ENCODE measurements around the gene LRP1B.

LRP1B gene

DNA sequence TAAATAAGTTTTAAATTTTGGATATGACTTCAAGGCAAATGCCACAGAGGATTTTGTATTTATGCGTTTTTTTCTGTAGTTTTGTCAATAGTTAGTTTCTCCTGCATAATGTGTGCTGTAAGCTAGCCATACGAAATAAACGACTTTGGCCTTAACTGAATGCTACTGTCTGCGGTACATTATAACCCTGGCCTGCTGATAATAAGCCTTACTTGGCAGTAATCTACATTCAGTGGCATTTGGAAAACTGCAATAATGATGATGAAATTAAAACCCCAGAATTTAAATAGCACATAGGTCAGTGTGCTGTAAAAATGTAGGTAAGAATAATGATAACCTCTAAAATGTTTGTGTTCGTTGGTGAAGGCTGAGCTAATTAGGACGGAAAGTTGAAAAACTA is 88.8 kb downstream of the LRP1B start:
- DNase-seq = no peak
- Mint-ChIP-seq H3K4me1 (no peaks in the 10 kb centered on the region), H3K27ac (no peak overlapping the region), H3K4me3 (no peak overlapping the region), H3K9me3 (no peaks in the 10 kb centered on the region), H3K27me3 (no peaks in the 10 kb centered on the region), H3K36me3 (no peaks in the 10 kb centered on the region)
- no peak for ATAC-seq (replicated peaks)

DNA sequence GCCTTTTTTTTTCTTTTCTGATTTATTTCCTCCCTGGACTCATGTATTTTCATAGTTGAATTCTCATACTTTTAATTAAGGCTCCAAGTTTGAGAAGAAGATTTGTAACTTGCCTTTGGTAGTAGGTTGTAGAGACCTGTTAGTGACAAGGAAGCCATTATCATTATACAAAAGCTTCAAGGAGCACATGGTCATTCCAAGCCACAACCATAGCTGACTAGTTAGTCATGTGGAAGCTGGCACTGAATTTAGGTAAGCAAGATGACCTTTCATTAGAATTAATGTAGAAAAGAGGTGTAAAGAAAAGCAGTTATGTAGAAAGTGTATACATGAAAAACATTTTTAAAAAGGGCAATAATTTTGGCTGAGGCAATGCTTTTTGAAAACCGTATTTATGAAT is 89.7 kb downstream of the LRP1B start:
- no peaks in the 10 kb centered on the region for H3K27me3 Mint-ChIP-seq
- H3K4me1 Mint-ChIP-seq = no peaks in the 10 kb centered on the region
- H3K27ac Mint-ChIP-seq = no peak overlapping the region
- no peaks in the 10 kb centered on the region for H3K9me3 Mint-ChIP-seq
- no peaks in the 10 kb centered on the region for H3K36me3 Mint-ChIP-seq
- ATAC-seq (replicated peaks) = no peak
- no peak overlapping the region for H3K4me3 Mint-ChIP-seq
- DNase-seq = no peak

DNA sequence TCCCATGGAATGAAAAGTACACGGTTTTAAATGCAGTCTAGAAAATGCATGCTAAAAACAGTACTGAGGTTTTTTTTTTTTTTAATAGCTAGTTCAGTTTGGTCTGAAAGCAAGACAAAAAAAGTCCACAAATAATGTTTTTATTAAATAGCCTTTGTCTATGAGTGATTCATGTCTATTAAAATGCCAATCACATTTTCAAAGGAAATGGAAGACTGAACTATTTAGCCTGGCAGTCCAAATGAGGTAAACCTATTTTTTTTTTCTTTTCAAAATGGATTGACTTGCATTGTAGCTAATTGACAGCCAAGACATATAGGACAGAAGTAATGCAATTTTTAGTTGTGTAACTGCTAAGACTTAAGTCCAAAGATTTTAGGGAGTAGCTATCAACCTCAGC is 90.3 kb downstream of the LRP1B start:
- H3K27me3 Mint-ChIP-seq = no peaks in the 10 kb centered on the region
- no peaks in the 10 kb centered on the region for H3K4me1 Mint-ChIP-seq
- ATAC-seq (replicated peaks) (no peak), DNase-seq (no peak)
- no peak overlapping the region for H3K4me3 Mint-ChIP-seq
- H3K36me3 Mint-ChIP-seq = no peaks in the 10 kb centered on the region
- no peak overlapping the region for H3K27ac Mint-ChIP-seq
- H3K9me3 Mint-ChIP-seq = no peaks in the 10 kb centered on the region

GRCh38 chr2:142038826-142039225 is 92.0 kb downstream of the LRP1B start:
- no peaks in the 10 kb centered on the region for H3K4me1 Mint-ChIP-seq
- H3K4me3 Mint-ChIP-seq = no peak overlapping the region
- no peaks in the 10 kb centered on the region for H3K9me3 Mint-ChIP-seq
- no peaks in the 10 kb centered on the region for H3K36me3 Mint-ChIP-seq
- DNase-seq = no peak
- H3K27ac Mint-ChIP-seq = no peak overlapping the region
- no peak for ATAC-seq (replicated peaks)
- no peaks in the 10 kb centered on the region for H3K27me3 Mint-ChIP-seq

GRCh38 chr2:142037744-142038143 is 93.1 kb downstream of the LRP1B start:
- Mint-ChIP-seq H3K4me3 (no peak overlapping the region), H3K27me3 (no peaks in the 10 kb centered on the region), H3K9me3 (no peaks in the 10 kb centered on the region), H3K36me3 (no peaks in the 10 kb centered on the region), H3K27ac (no peak overlapping the region), H3K4me1 (no peaks in the 10 kb centered on the region)
- ATAC-seq (replicated peaks) = no peak
- no peak for DNase-seq

DNA sequence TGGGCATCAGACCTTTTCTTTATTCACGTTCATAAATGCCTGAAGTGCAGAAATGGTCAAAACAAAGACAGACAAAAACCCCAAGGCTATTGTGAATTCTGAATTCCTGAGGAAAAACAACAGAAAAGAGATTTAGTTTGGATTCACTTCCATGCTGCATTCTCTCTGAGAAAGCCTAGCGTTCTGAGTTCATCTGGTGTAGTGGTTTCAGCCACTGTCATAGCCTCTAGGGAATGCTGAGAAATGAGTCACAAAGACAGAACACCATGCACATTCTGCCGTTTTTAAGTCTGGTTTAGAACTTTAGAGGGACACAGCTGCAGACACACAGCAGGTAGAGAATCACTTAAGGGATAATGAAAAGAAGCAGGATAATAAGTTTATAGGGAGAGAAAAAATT is 93.8 kb downstream of the LRP1B start:
- H3K36me3 Mint-ChIP-seq = no peaks in the 10 kb centered on the region
- H3K4me1 Mint-ChIP-seq = no peaks in the 10 kb centered on the region
- no peak for DNase-seq
- no peak overlapping the region for H3K4me3 Mint-ChIP-seq
- H3K9me3 Mint-ChIP-seq = no peaks in the 10 kb centered on the region
- H3K27ac Mint-ChIP-seq = no peak overlapping the region
- ATAC-seq (replicated peaks) = no peak
- no peaks in the 10 kb centered on the region for H3K27me3 Mint-ChIP-seq

- Mint-ChIP-seq H3K27me3 (no peaks in the 10 kb centered on the region), H3K4me3 (no peak overlapping the region)
Measured at GRCh38 chr2:142033393-142033792, 97.4 kb downstream of the LRP1B start.

DNA sequence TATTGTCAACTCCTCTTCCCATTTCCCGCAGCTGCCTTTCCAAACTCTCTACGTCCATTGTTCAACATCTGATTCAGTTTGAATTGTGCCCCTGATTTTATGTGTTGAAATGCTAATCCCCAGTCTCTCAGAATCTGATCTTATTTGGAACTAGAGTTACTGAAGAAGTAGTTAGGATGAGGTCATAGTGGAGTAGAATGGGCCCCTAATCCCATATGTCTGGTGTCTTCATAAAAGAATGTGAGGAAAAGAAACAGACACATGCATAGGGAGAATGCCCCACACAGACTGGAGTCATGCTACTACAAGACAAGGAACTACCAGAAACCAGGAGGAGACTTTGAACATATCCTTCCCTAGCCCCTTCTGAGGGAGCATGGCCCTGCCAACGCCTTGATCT is 99.2 kb downstream of the LRP1B start:
- ATAC-seq (replicated peaks) (no peak), DNase-seq (no peak)
- peaks cover 0 to 3% of the 10 kb centered on the region in 2 donors for H3K9me3 Mint-ChIP-seq
- no peaks in the 10 kb centered on the region for H3K27me3 Mint-ChIP-seq
- H3K27ac Mint-ChIP-seq = no peak overlapping the region
- H3K36me3 Mint-ChIP-seq = no peaks in the 10 kb centered on the region
- no peak overlapping the region for H3K4me3 Mint-ChIP-seq
- H3K4me1 Mint-ChIP-seq = no peaks in the 10 kb centered on the region

More at GRCh38 chr2:142033393-142033792, 97.4 kb downstream of the LRP1B start:
- H3K27ac Mint-ChIP-seq = no peak overlapping the region
- no peak for ATAC-seq (replicated peaks)
- H3K9me3 Mint-ChIP-seq = peaks cover 0 to 3% of the 10 kb centered on the region in 2 donors
- no peaks in the 10 kb centered on the region for H3K36me3 Mint-ChIP-seq
- no peak for DNase-seq
- no peaks in the 10 kb centered on the region for H3K4me1 Mint-ChIP-seq

DNA sequence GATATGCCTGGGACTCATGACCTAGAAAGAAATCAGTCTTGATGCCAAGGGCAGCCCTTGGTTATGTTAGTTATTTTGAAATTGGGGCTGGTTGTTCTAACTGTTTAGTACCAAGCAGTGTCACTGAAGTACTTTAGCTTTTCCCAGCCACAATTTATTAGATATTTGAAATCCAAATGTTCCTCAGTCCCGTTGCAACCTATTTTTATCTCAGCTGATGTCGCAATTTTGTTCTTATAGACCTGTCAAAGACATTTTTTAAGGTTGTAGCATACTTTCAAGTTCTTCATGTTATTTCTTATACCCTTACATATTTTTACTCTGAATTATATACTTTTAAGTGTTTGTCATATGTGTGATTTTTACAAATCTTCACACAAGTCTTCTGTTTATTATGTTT is 100.1 kb downstream of the LRP1B start:
- Mint-ChIP-seq H3K4me3 (no peak overlapping the region), H3K9me3 (peaks cover 0 to 3% of the 10 kb centered on the region in 2 donors), H3K36me3 (no peaks in the 10 kb centered on the region), H3K27ac (no peak overlapping the region), H3K27me3 (no peaks in the 10 kb centered on the region), H3K4me1 (no peaks in the 10 kb centered on the region)
- ATAC-seq (replicated peaks) (no peak), DNase-seq (no peak)

DNA sequence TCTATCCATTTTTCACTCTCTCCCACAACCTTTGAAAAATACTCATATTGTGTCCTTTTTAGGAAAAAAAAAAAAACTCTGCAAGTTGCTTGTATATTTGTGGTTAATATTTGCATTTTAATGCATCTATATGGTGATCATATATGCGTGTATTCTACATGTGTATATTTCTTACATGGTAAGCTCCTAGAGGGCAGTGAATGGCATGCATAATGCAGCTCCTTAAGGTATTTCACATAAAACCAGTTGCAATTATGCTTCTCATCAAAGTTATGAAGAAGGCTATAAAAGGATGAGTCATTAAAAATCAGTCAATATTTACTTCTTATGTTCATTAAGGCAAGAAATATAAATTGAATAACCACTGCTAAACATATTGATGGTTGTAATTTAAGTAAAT is 100.8 kb downstream of the LRP1B start:
- no peaks in the 10 kb centered on the region for H3K4me1 Mint-ChIP-seq
- no peak overlapping the region for H3K4me3 Mint-ChIP-seq
- DNase-seq = no peak
- peaks cover 0 to 3% of the 10 kb centered on the region in 2 donors for H3K9me3 Mint-ChIP-seq
- no peaks in the 10 kb centered on the region for H3K27me3 Mint-ChIP-seq
- H3K36me3 Mint-ChIP-seq = no peaks in the 10 kb centered on the region
- ATAC-seq (replicated peaks) = no peak
- H3K27ac Mint-ChIP-seq = no peak overlapping the region

DNA sequence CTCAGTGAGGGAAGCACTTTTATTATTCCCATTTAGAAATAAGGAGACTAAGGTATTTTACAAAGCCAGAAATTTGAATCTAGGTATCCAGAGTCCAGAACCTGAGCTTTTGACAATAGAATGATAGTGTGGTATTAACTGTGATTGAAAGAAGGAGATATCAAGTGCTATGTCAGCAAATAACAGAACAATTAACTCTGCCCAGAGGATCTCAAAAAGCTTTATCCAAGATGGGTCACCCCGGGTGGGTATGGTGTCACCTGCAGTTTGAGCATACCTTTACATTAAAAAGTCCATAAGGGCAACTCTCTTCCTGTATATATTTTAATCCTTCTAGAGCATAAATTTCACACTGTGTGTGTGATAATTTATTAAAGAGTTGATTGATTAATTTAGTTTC is 105.4 kb downstream of the LRP1B start:
- DNase-seq (no peak), ATAC-seq (replicated peaks) (no peak)
- Mint-ChIP-seq H3K27me3 (no peaks in the 10 kb centered on the region), H3K9me3 (peaks cover 0 to 2% of the 10 kb centered on the region in 2 donors), H3K4me3 (no peak overlapping the region), H3K27ac (no peak overlapping the region), H3K36me3 (no peaks in the 10 kb centered on the region), H3K4me1 (no peaks in the 10 kb centered on the region)

DNA sequence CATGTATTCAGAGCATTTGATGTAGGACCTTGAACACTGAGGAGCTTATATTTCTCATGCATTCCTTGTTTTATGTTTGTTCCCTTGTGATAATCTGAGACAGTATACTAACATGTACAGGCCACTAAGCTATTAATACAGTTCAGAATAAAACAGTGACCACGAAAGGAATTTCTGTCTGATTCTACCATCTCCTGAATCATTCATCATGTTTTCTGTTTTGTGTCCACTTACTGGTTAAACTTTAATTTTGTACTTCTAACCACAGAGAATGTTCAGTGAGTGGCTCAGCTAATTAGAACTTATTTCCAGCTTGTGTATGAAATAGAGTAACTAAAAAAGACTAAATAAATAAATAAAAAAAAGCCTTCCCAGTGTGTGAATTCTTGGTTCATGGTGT is 110.4 kb downstream of the LRP1B start:
- ATAC-seq (replicated peaks) = no peak
- H3K9me3 Mint-ChIP-seq = peaks cover 0 to 1% of the 10 kb centered on the region in 2 donors
- no peak overlapping the region for H3K4me3 Mint-ChIP-seq
- H3K36me3 Mint-ChIP-seq = no peaks in the 10 kb centered on the region
- H3K27me3 Mint-ChIP-seq = no peaks in the 10 kb centered on the region
- no peaks in the 10 kb centered on the region for H3K4me1 Mint-ChIP-seq
- no peak overlapping the region for H3K27ac Mint-ChIP-seq
- no peak for DNase-seq

DNA sequence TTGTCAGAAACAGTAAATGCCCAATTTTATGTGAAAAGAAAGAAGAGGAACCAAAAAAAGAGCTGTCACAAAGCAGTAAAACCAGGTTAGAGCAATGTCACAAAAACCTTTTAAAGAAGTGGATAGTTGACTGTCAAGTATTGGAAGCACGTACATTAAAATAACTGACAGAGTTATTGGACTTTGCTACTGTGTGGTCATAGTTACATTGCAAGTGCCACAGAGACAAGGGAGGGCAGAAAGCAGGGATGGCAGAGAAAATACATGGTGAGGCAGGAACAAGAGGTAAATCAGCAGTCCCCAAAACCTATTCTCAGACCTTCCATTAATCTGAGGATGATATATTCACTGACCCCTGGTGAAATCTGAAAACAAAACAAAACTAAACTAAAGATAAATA is 116.3 kb downstream of the LRP1B start:
- peaks cover 0 to 1% of the 10 kb centered on the region in 2 donors for H3K9me3 Mint-ChIP-seq
- no peaks in the 10 kb centered on the region for H3K27me3 Mint-ChIP-seq
- no peak overlapping the region for H3K27ac Mint-ChIP-seq
- ATAC-seq (replicated peaks) (no peak), DNase-seq (no peak)
- no peaks in the 10 kb centered on the region for H3K4me1 Mint-ChIP-seq
- H3K36me3 Mint-ChIP-seq = no peaks in the 10 kb centered on the region
- H3K4me3 Mint-ChIP-seq = no peak overlapping the region

- Mint-ChIP-seq H3K27ac (no peak overlapping the region), H3K4me3 (no peak overlapping the region), H3K9me3 (peaks cover 0 to 1% of the 10 kb centered on the region in 2 donors), H3K27me3 (no peaks in the 10 kb centered on the region), H3K4me1 (no peaks in the 10 kb centered on the region), H3K36me3 (no peaks in the 10 kb centered on the region)
- ATAC-seq (replicated peaks) = no peak
- DNase-seq = no peak
Measured at GRCh38 chr2:142012797-142013196, 118.0 kb downstream of the LRP1B start.

DNA sequence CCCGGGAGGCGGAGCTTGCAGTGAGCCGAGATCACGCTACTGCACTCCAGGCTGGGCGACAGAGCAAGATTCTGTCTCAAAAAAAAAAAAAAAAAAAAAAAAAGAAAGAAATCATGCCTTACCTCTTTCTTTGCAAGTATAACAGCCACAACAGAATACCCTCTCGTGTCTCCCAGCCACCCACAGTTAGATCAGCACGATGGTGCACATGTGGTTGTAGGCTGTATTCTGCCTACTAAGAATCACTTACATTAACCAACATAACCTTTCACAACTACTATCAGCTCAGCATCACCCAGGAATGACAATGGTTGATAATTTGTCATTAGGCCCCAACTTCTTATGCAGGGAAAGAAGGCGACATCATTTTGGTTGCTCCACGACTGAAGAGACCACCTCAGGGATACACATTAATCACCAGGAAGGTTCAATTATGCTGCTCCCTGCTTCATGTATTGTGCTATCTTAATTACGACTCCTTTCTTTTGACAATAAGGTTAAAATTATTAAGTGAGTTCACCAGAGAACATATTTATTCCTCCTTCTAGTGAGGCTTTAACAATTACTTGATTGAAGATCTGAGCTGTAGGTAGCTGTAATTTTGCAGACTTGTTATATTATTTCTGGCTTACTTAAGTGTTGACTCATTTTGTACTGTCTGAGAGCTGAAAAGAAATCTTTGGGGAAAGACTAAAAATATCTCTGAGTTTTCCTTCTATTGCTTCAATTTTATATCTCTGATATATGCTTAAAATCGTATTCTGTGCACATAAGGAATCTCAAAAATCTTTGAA is 120.1 kb downstream of the LRP1B start:
- no peak for DNase-seq
- ATAC-seq (replicated peaks) = no peak
- Mint-ChIP-seq H3K27me3 (no peaks in the 10 kb centered on the region), H3K27ac (no peak overlapping the region), H3K9me3 (no peaks in the 10 kb centered on the region), H3K4me1 (no peaks in the 10 kb centered on the region), H3K36me3 (no peaks in the 10 kb centered on the region), H3K4me3 (no peak overlapping the region)
